Osteocyte (in vitro differentiated cells): ENCODE results near the gene S100B. TPM values are rescaled to one million over a fixed set of nuclear protein-coding genes. Genes with fewer than 3 reads are reported as not detected.

Experiments used
- DNase-seq: peaks from one replicate; pipeline ENCODE4 v3.0.0; 2021; ENCODE audit warnings: mixed read lengths; ENCODE audit not compliant: unreplicated experiment; ENCODE audit errors: extremely low spot score
- H3K27ac Mint-ChIP-seq: one replicate; pipeline ENCODE4 v1.8.0; 2021; ENCODE audit warnings: mild to moderate bottlenecking, mixed read lengths; ENCODE audit not compliant: unreplicated experiment
- H3K27me3 Mint-ChIP-seq: one replicate; pipeline ENCODE4 v1.8.0; 2021; ENCODE audit warnings: mixed read lengths; ENCODE audit not compliant: unreplicated experiment
- H3K36me3 Mint-ChIP-seq: one replicate; pipeline ENCODE4 v1.8.0; 2021; ENCODE audit warnings: mixed read lengths; ENCODE audit not compliant: unreplicated experiment
- H3K4me1 Mint-ChIP-seq: one replicate; pipeline ENCODE4 v1.8.0; 2021; ENCODE audit warnings: mixed read lengths; ENCODE audit not compliant: unreplicated experiment
- H3K4me3 Mint-ChIP-seq: one replicate; pipeline ENCODE4 v1.8.0; 2021; ENCODE audit warnings: mild to moderate bottlenecking, moderate library complexity, mixed read lengths; ENCODE audit not compliant: unreplicated experiment
- H3K9me3 Mint-ChIP-seq: one replicate; pipeline ENCODE4 v1.8.0; 2021; ENCODE audit warnings: mixed read lengths; ENCODE audit not compliant: unreplicated experiment
- total RNA-seq: library from RNA; stranded (reverse); gene quantifications from 2 replicates; pipeline ENCODE4 v1.2.1, GENCODE V29; 2021
- TF ChIP-seq, protein P1 (sequence below): fragments of 200-600 bp; sonication (generic); IDR thresholded peaks from 2 replicates; pipeline ENCODE4 v1.5.0; 2021; ENCODE audit warnings: antibody characterized with exemption, mild to moderate bottlenecking, moderate library complexity

Gene S100B
- total RNA-seq, 1 donor from 2014 or later = not detected

DNA sequence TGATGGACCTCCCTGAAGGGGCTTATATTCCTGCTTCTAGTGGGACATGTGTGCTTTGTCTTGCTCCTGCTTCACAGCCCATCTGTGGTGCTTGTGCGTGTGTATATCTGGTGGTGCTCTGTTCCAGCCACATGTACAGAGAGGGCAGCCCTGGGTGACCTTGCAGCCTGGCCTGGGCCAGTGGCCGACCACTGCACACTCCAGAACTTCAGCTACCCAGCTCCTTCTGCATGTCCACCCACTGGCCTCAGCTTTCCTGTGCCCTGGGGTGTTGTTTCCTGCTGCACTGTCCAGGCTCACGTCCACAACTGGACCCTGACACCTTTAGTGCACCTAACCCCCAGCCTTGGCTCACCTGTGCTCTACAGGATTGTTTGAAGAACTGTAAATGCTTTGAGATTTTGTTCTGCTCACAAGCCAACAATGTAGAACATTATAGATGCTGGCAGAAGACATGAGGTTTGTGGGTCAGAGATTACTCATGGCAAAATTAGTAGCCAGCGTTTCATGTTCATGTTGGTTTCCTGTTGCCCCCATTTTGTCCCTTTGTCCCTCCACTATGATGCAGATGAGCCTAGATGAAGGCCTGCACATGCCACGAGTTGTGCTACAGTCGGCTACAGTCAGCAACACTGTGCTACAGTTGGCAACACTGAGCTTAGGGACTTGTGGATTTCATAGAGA is 5.3 kb upstream of the S100B start:
- H3K27me3 Mint-ChIP-seq = peaks cover 14% of the 10 kb centered on the region
- H3K9me3 Mint-ChIP-seq = peaks cover 6% of the 10 kb centered on the region
- H3K4me1 Mint-ChIP-seq = peaks cover under 1% of the 10 kb centered on the region
- no peak overlapping the region for H3K27ac Mint-ChIP-seq
- DNase-seq = no peak
- H3K4me3 Mint-ChIP-seq = no peak overlapping the region
- H3K36me3 Mint-ChIP-seq = no peaks in the 10 kb centered on the region
- TF ChIP-seq, protein P1, sequence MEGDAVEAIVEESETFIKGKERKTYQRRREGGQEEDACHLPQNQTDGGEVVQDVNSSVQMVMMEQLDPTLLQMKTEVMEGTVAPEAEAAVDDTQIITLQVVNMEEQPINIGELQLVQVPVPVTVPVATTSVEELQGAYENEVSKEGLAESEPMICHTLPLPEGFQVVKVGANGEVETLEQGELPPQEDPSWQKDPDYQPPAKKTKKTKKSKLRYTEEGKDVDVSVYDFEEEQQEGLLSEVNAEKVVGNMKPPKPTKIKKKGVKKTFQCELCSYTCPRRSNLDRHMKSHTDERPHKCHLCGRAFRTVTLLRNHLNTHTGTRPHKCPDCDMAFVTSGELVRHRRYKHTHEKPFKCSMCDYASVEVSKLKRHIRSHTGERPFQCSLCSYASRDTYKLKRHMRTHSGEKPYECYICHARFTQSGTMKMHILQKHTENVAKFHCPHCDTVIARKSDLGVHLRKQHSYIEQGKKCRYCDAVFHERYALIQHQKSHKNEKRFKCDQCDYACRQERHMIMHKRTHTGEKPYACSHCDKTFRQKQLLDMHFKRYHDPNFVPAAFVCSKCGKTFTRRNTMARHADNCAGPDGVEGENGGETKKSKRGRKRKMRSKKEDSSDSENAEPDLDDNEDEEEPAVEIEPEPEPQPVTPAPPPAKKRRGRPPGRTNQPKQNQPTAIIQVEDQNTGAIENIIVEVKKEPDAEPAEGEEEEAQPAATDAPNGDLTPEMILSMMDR = no peak

GRCh38 chr21:46608672-46609111 is 3.8 kb upstream of the S100B start:
- H3K27ac Mint-ChIP-seq = no peak overlapping the region

GRCh38 chr21:46607636-46608035 is 2.8 kb upstream of the S100B start:
- peaks cover 16% of the 10 kb centered on the region for H3K4me1 Mint-ChIP-seq
- no peak overlapping the region for H3K27ac Mint-ChIP-seq
- no peak overlapping the region for H3K4me3 Mint-ChIP-seq
- H3K9me3 Mint-ChIP-seq = no peaks in the 10 kb centered on the region
- H3K27me3 Mint-ChIP-seq = peaks cover 2% of the 10 kb centered on the region
- no peaks in the 10 kb centered on the region for H3K36me3 Mint-ChIP-seq
- TF ChIP-seq, protein P1 = no peak
- DNase-seq = no peak

More at GRCh38 chr21:46608672-46609111, 3.8 kb upstream of the S100B start:
- TF ChIP-seq, protein P1 = no peak
- DNase-seq = no peak
- Mint-ChIP-seq H3K36me3 (no peaks in the 10 kb centered on the region), H3K9me3 (peaks cover 4% of the 10 kb centered on the region), H3K27me3 (peaks cover 5% of the 10 kb centered on the region), H3K4me1 (peaks cover 7% of the 10 kb centered on the region), H3K4me3 (no peak overlapping the region)

DNA sequence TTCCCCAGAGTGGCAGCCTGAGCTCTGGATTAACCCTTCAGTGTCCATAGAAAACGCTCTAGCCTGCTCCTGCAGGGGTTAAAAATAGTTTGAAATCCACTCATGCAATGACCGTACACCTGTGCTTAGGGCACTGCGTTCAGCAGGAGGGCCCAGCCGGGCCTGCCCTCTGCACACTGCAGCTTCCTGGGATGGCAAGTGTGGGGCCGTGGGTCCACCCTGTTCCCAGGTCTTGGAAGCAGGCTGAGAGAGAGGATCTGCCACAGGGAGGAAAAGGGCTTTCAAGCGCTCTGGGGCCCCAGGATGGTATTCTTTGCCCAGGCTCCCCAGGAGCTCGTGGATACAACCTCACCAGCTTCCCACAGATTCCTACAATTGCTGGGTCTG is 1.5 kb upstream of the S100B start:
- TF ChIP-seq, protein P1 = no peak
- no peaks in the 10 kb centered on the region for H3K9me3 Mint-ChIP-seq
- no peak overlapping the region for H3K27ac Mint-ChIP-seq
- no peak for DNase-seq
- peaks cover 16% of the 10 kb centered on the region for H3K4me1 Mint-ChIP-seq
- peaks cover 2% of the 10 kb centered on the region for H3K27me3 Mint-ChIP-seq
- H3K36me3 Mint-ChIP-seq = no peaks in the 10 kb centered on the region
- H3K4me3 Mint-ChIP-seq = no peak overlapping the region

DNA sequence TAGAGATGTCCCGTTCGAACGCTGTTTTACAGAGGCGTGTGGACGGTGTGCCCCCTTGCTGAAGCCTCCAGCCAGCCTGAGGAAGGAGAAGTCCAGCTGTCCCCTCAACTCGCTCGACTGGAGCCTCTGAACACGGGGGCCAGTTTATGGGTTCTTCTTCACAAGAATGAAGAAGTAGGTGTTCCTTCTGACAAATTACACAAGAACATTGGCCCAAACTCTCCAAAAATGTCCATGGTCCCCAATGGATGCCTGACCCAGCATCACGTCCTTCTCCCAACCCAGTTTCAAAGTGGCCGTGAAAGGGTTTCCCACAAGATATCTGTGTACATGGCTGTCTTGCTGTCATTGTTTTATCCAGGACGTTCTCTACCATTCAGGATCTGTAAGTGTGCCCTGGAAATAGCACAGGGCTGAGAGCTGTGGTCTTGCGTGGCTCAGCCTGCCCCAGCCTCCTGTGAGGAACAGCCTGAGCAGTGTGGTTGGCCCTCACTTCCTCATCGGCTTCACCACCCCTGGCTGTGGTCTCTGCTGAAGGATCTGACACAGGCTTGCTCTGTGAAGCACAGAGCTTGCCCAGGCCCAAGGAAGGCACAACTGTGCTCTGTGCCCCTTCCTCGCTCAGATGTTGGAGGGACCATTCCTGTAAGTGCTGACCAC is 1.0 kb upstream of the S100B start:
- Mint-ChIP-seq H3K4me1 (peaks cover 16% of the 10 kb centered on the region), H3K9me3 (no peaks in the 10 kb centered on the region), H3K36me3 (no peaks in the 10 kb centered on the region), H3K4me3 (no peak overlapping the region), H3K27me3 (peaks cover 2% of the 10 kb centered on the region), H3K27ac (no peak overlapping the region)
- TF ChIP-seq, protein P1 = no peak
- DNase-seq = no peak
